Measurements from ENCODE around the gene VTI1A.

VTI1A gene

DNA sequence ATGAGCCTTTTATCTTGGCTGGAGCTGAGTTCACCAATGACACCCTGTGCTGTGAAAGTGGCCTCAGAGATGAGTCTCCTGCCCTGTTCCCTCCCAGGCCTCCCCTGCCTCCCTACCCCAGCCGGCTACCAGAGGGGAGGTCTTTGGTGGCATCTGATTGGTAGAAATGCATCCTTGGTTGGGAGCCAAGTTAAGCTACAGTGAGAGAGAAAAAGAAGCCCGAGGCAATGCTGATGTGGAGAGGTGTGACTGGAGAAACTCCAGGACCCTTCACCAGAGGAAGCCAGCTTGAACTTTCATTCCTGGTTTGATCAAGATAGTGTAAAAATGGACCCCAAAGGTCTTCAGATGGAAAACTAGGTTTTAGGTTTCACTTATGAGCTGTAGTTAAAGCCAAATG is 311.9 kb downstream of the VTI1A start:
- no peak for DNase-seq (ENCODE audit: low read depth)

GRCh38 chr10:112759496-112759895 is 312.5 kb downstream of the VTI1A start:
- no peak for DNase-seq (ENCODE audit: low read depth)

DNA sequence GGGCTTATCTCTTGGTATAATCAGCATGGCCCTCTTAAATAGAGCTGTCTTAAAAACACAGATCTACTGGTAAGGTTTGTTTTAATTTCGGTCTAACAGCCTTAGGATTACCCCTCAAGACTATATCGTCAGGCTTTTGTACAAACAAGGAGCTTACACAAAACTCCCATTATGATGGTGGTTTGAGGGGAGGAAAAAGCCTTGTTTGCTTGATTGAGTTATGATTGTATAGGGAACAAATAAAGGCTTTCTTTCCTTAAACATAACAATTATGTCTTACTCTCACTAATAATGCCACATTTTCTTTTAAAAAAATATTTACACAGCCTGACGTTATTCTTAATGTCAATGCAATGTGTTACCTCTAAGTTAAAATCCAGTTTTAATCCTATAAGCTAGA is 314.2 kb downstream of the VTI1A start:
- DNase-seq (ENCODE audit: low read depth): no peak

GRCh38 chr10:112763916-112764520 is 317.0 kb downstream of the VTI1A start:
- DNase-seq (ENCODE audit: low read depth): no peak

DNA sequence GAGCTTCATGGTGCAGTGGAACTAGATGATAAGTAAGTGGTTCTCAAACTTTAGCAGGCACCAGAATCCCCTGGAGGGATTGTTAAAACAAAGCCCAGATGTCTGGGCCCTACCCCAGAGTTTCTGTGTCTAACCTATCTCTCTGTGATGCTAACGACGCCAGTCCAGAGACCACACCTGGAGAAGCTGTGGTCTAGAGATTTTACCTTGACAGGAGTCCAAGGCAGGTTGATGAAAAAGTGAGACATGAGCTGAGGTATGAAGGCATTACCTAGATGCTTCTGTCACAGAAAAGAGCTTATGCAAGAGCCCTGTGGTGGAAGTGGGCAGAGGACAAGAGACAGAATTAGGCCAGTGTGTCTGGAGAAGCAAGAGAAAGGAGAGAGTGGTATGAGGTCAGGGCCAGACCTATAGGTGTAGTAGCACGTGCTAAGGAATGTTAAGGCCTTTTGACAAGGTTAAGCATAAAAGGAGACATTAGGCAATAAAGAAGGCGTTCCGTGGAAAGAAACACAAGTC is 318.8 kb downstream of the VTI1A start:
- DNase-seq (ENCODE audit: low read depth): no peak

GRCh38 chr10:112766636-112767035 is 319.6 kb downstream of the VTI1A start:
- DNase-seq (ENCODE audit: low read depth): no peak

DNA sequence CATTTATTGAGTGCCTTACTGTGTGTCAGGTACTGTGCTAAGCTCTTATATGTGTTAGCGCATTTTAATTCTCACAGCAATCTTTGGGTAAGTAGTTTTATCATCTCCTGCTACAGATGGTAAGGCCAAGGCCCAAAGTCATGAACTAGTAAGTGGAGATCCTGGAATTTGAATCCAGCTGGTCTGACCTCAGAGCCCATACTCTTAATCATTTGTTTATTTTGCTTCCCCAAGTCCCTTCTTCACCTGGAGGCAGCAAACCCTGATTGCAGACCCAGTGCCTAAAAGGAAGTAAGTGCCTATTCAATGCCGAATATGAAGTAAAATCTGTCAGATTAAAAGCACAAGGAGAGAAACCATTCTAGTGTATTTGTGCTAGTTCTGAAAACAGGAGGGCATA is 320.1 kb downstream of the VTI1A start:
- no peak for DNase-seq (ENCODE audit: low read depth)

DNA sequence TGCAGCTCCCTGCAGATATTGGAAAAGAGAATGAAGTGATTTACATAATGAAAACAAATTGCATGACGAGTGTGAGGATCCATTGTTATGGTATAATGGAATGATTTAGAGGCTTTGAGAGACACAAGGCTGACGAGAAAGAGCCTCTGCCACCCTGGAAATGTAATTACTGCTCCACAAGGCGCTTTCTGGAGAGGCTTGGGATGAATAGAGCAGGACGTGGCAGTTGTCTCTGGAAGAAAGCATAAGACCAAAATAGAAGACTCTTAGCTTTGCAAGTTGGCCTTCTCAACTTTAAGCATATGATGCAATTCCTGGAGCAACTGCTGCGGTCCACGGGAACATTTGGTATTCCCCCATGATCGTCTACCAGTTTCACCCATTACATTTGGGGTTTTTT is 321.1 kb downstream of the VTI1A start:
- no peak for DNase-seq (ENCODE audit: low read depth)

DNA sequence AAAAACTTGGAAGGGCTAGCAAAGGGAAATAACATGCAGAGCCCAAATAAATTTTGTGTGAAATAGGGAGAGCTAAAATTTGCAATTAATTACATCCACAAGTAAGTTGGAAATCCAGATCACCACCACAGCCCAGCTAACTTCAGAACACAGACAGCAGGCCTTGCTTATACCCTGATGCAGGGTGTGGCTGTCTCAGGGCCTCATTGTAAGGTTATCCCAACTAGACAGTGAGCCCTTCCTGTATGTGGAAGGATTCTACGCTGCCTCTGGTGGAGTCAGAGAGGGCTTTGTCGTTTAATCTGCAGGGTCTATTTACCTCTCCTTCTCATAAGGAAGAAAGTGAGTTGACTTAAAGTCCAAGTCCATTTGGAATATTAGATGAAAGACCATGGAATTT is 322.1 kb downstream of the VTI1A start:
- no peak for DNase-seq (ENCODE audit: low read depth)

DNA sequence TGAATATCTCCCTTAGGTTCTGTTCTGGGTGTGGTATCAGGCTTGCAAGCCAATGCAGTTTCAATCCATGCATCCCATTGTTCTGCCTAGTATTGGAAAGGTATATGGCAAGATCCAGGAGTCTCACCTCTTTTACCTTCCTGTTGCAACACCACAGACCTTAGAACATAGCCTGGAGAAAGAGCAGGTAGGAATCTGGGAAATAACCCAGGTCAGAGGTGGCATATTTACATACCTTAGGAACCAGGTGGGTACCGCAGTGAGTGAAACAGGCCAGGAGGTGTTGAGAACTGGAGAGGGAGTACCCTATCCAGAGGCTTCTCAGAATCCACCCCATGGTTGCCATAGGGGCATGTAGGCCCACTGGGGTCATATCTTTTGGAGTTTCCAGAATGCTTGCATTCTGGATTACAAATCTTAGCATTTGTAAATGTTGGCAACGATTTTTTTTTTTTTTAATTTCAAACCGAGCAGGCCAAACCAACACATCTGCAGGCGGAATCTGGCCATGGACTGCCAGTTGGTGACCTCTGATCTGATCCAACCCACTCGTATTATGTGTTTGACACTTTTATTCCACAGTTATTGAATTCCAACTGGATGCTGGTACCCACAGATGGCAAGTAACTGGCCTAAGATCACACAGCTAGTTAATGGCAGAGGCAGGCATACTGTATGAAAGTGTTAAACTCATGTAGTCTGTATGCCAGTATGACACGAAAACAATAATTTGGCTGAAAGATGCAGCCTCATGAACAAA is 322.8 kb downstream of the VTI1A start:
- DNase-seq (ENCODE audit: low read depth): no peak

GRCh38 chr10:112771733-112772132 is 324.7 kb downstream of the VTI1A start:
- no peak for DNase-seq (ENCODE audit: low read depth)

DNA sequence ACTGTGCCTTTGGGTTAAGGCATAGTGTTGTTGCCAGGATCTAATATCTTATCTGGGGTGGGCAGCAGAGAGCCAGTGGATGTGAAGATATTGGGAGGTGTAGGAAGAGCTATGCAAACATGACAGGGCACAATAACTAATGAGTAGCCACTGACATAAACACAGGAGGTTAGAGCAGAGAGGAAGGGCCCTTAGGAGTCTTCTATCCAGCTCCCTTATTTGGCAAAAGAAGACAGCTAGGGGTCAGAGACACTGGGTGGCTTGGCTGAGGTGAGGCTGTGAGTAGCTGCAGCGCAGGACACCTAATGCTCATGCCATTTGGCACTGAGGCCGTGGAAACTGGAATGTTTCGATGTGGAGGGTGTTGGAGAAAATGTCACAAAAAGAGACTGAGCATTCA is 326.8 kb downstream of the VTI1A start:
- DNase-seq (ENCODE audit: low read depth): no peak

DNA sequence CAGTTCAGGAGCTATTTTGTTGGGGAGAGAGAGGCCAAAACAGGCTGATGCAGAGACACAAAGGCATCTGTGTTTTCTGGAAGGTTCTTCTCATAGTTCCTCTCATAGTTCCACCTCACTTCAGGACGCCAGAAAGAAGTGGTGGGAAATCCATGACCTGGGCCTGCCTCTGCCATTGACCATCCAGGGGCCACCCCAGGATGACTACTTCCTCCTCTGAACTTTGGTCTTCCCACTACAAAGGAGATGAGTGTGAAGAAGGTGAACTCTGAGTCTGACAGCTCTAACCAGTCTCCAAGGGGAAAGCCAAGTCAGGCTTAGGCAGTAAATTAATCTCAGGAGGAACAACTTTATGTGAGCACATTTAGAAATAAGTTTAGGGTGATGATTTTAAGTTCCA is 327.2 kb downstream of the VTI1A start:
- no peak for DNase-seq (ENCODE audit: low read depth)

DNA sequence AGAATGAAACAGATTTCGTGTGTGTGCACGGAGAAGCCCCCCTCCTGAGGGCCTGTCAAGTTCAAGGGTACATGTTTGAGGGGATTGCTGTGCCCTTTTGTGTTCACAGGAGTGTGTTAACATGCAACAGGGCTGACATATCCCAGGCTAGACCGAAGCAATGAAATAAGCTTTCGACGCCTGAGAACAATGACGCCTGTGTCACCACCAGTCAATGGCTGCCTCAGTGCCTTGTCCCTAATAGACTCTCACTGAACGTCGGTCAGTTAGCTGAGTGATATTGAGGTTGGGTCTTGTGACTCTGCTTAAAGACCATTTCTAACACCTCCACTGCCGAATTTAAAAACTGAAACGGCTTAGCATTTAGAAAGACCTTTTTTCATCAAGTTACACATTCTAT is 327.8 kb downstream of the VTI1A start:
- no peak for DNase-seq (ENCODE audit: low read depth)

GRCh38 chr10:112775381-112775780 is 328.4 kb downstream of the VTI1A start:
- no peak for DNase-seq (ENCODE audit: low read depth)

GRCh38 chr10:112775892-112776674 is 329.1 kb downstream of the VTI1A start:
- no peak for DNase-seq (ENCODE audit: low read depth)

GRCh38 chr10:112778579-112778978 is 331.6 kb downstream of the VTI1A start:
- DNase-seq (ENCODE audit: low read depth): no peak

- no peak for DNase-seq (ENCODE audit: low read depth)
Measured at GRCh38 chr10:112779025-112779770, 332.2 kb downstream of the VTI1A start.

DNA sequence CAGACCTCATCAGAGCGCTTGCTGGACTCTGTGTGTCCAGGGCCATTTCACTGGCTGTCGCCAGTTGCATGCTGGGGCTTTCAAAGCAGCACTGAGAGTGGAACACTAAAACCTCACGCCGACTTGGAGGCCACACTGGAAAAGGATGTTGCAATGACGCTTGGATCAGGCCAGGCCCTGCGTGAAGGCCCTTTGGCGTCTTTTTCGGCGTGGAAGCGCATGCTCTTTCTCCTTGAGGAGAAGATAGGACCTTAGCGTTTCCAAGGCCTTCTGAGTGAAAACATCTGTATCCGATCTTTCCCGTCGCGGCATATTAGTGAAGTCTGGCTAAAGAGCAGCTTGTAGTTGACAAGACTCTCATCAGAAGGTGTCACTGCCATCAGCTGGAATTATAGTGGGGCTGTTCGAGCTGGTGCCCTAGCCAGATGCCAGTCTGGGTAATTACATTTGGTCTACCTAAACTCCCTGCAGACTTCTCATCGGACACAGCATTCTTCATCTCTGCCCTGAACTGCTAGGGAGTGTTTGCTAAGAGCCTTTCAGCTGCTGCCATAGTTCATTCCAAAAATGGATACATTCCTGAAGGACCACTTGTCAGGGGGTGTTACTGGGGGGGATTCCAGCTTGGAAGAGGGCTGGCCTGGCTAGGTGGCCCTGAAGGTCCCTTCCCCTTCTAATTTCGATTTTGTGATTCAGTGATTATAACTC is 335.3 kb downstream of the VTI1A start:
- no peak for DNase-seq (ENCODE audit: low read depth)

DNA sequence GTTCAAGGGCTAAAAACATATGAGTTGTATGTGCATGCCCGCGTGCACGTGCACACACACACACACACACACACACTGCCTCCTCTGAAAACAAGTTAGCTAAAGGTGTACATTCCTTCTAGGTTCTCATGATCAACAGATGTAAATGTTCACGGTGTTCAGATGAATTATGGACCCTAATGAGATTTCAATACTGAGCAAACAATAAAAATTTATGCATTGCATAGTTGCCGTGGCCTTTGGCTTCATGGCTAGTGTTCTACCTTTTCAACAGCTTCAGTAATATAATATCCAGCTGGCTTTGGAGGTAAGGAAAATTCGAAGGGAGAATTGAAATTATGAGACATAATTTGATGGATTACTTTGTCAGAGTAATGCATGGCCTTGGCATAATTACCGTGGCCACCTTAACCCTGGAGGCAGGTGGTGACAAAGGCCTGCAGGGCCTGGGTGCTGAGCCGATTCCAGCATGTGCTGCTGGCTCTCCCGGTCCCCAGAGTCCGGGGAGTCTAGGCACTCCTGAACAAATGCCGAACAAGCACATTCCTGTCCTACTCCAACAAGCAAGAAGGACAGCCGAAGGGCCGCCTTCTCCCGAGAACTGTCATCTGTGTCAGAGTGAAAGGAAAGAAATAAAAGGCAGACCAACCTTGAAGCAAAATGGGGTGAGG is 336.5 kb downstream of the VTI1A start:
- no peak for DNase-seq (ENCODE audit: low read depth)

- DNase-seq (ENCODE audit: low read depth): no peak
Measured at GRCh38 chr10:112784022-112784461, 337.0 kb downstream of the VTI1A start.

Measured in stimulated activated CD8-positive, alpha-beta memory T cell treated with anti-CD3 and anti-CD28 coated beads, Interleukin-7, amount 100 ng/mL, for 24 hours (primary cell).